Body of pancreas (tissue), 4 donors: ENCODE results near the gene FAM149A. TPM values are rescaled to one million over a fixed set of nuclear protein-coding genes. Genes with fewer than 3 reads are reported as not detected.

Experiments used
- ATAC-seq: fragments of 150-250 bp; one replicate; pipeline ENCODE4 v1.9.1; 2016
- DNase-seq, 4 donors: peaks; one replicate each; pipeline ENCODE4 v3.0.0-alpha.2; 2019
- H3K27ac ChIP-seq, 4 donors: fragments of 200-600 bp; sonication (generic); 1 replicate in 3 of 4; 2 replicates in 1 of 4; pipeline versions ENCODE4 v1.5.1 to v1.6.1; 2016 to 2019; ENCODE audit warnings: mild to moderate bottlenecking in 1 of 4, mixed read lengths in 1 of 4, moderate library complexity in 1 of 4
- H3K27me3 ChIP-seq, 2 donors: fragments of 200-600 bp; sonication (generic); one replicate each; pipeline ENCODE4 v1.6.0; 2016; ENCODE audit warnings: mild to moderate bottlenecking in 1 of 2
- H3K36me3 ChIP-seq, 2 donors: fragments of 200-600 bp; sonication (generic); replicated peaks in 1 of 2; 2 replicates each; pipeline ENCODE4 v1.5.1; 2016; ENCODE audit warnings: low read depth in 2 of 2; ENCODE audit not compliant: insufficient read depth in 1 of 2
- H3K4me1 ChIP-seq: fragments of 200-600 bp; sonication (generic); one replicate; pipeline ENCODE4 v1.6.0; 2016
- H3K4me3 ChIP-seq, 2 donors: fragments of 200-600 bp; sonication (generic); 1 replicate in 1 of 2; 2 replicates in 1 of 2; pipeline ENCODE4 v1.5.1; 2016 to 2019
- H3K9me3 ChIP-seq, 3 donors: fragments of 200-600 bp; sonication (generic); 1 replicate in 2 of 3; 2 replicates in 1 of 3; pipeline ENCODE4 v1.5.1; 2016
- CTCF ChIP-seq, 7 experiments: fragments of 450-650 bp in 4 of 7; fragments of 200-600 bp in 3 of 7; sonication (generic) in 3 of 7; IDR thresholded peaks; one replicate each; pipeline ENCODE4 v1.5.1; 2016 to 2019; ENCODE audit warnings: antibody characterized with exemption in 7 of 7
- POLR2A ChIP-seq, 3 donors: fragments of 450-650 bp; IDR thresholded peaks; one replicate each; pipeline ENCODE4 v1.6.1; 2016; ENCODE audit warnings: antibody characterized with exemption in 3 of 3, mild to moderate bottlenecking in 2 of 3
- WGBS, 2 donors: methylation state at CpG; one replicate each; pipeline ENCODE4 v1.1.5; 2017; 5-methylcytosine and 5-hydroxymethylcytosine counted together
- intact Hi-C: fragments of 100-400 bp; cut with DNase I; formaldehyde crosslinking; loops from one replicate; pipeline ENCODE4 v1.15.1; 2023
- total RNA-seq, 2 donors: library from RNA; depleted of rRNA; stranded (reverse); fragments of >200 nt; gene quantifications; one replicate each; pipeline ENCODE4 v1.1.0, GENCODE V29; 2016

FAM149A gene
- total RNA-seq, 2 donors from 2014 or later, result 20.8 to 51.4 TPM

DNA sequence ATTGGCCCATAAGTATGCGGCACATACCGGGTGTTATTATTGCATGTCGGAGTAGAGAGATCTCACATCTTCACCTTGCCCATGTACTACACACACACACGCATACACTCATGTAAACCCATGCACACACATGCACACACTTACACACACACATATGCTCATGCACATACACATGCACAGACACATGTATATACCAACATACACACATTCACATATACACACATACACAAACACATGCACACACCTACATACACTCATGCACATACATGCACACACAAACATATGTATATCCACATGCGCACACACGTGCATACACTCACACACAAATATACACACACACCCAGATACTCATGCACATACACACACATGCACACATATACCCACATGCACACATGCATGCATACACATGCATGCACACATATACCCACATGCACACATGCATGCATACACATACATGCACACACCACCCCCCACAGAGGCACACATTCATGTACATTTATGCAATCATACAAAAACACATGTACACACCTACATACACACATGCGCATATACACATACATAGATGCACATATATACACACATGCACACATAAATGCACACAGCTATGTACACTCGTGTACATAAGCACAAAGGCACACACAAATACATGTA lies 98.1 kb downstream of the FAM149A start:
- intact Hi-C loops, result no loop called here
- H3K4me3 ChIP-seq, result no peak overlapping the region
- H3K4me1 ChIP-seq, result no peaks in the 10 kb centered on the region
- 78 to 88% methylated on average over 8 of the region's 8 CpGs for WGBS, 2 donors
- ATAC-seq (no peak), DNase-seq (no peak)
- H3K27me3 ChIP-seq, result no peaks in the 10 kb centered on the region
- peak in 1 of 7 experiments; percentile 9 for TF ChIP-seq CTCF (IDR thresholded peaks at IDR 0.05)
- no peak for TF ChIP-seq POLR2A (IDR thresholded peaks at IDR 0.05)
- no peaks in the 10 kb centered on the region for H3K9me3 ChIP-seq
- peaks cover 0 to 1% of the 10 kb centered on the region in 2 donors for H3K36me3 ChIP-seq
- H3K27ac ChIP-seq, result no peak overlapping the region

DNA sequence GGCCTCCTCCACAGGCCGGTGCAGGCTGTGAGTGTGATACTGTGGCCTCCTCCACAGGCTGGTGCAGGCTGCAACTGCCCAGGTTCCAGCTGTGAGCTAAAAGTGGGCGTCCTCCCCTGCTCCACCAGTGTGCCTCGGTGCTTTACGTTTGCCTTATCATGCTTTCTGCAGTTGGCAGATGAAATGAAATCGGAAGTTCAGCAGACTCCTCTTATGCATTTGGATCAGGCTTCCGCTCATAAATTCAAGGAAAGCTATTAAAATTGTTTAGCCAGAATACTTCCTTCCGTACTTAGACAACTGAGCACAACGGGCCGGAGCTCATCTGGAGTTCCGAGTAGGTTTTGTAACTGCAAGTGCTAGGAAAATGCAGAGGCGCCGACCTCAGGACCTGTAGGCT lies 98.9 kb downstream of the FAM149A start:
- Histone ChIP-seq H3K27me3 (no peaks in the 10 kb centered on the region), H3K36me3 (peaks cover 0 to 1% of the 10 kb centered on the region in 2 donors), H3K9me3 (no peaks in the 10 kb centered on the region), H3K27ac (peak overlapping the region in 1 of 4 donors; percentile 79), H3K4me3 (no peak overlapping the region), H3K4me1 (no peaks in the 10 kb centered on the region)
- WGBS, 2 donors, result 53 to 91% methylated on average over 12 of the region's 12 CpGs
- TF ChIP-seq POLR2A (IDR thresholded peaks at IDR 0.05), result no peak
- no peak for TF ChIP-seq CTCF (IDR thresholded peaks at IDR 0.05)
- no peak for ATAC-seq
- intact Hi-C loops, result no loop called here
- no peak for DNase-seq

- Histone ChIP-seq H3K4me3 (no peak overlapping the region), H3K36me3 (peaks cover 2 to 4% of the 10 kb centered on the region in 2 donors), H3K27ac (peak overlapping the region in 2 of 4 donors; percentile 53 to 79), H3K4me1 (no peaks in the 10 kb centered on the region), H3K27me3 (no peaks in the 10 kb centered on the region), H3K9me3 (no peaks in the 10 kb centered on the region)
- DNase-seq, result peak in 3 of 4 donors; percentile 22 to 69 (median 57)
- ATAC-seq, result no peak
- TF ChIP-seq POLR2A (IDR thresholded peaks at IDR 0.05) (peak in 1 of 3 donors; percentile 40), CTCF (IDR thresholded peaks at IDR 0.05) (no peak)
- 62 to 86% methylated on average over 44 of the region's 45 CpGs for WGBS, 2 donors
- intact Hi-C loops, result no loop called here
Measured at GRCh38 chr4:186204103-186204559, 99.6 kb downstream of the FAM149A start.

DNA sequence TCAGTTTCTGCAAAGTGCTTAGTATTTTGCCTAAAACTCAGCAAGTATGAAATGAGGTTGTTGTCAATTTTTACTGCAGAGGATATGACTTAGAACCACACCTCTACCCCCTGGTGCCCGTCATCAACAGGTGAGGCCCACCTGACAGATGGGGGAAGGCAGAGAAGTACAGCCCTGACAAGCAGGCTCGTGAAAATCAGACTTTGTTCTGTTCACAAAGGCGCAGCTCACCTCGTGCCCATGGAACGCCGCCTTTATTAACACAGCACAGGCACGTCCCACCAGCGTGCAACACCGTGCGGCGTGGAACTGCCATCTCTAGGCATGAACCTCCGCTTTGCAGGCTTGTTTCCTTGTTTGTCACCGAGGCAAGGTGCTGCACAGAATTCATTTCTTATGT lies 100.2 kb downstream of the FAM149A start:
- ATAC-seq (no peak), DNase-seq (peak in 3 of 4 donors; percentile 15 to 38 (median 37))
- WGBS, 2 donors, result 63 to 93% methylated on average over 6 to 13 of the region's 13 CpGs
- H3K36me3 ChIP-seq, result peaks cover 5 to 6% of the 10 kb centered on the region in 2 donors
- H3K9me3 ChIP-seq, result no peaks in the 10 kb centered on the region
- no peaks in the 10 kb centered on the region for H3K4me1 ChIP-seq
- intact Hi-C loops, result no loop called here
- TF ChIP-seq POLR2A (IDR thresholded peaks at IDR 0.05), result no peak
- peak overlapping the region in 2 of 4 donors; percentile 53 to 79 for H3K27ac ChIP-seq
- no peaks in the 10 kb centered on the region for H3K27me3 ChIP-seq
- H3K4me3 ChIP-seq, result no peak overlapping the region

DNA sequence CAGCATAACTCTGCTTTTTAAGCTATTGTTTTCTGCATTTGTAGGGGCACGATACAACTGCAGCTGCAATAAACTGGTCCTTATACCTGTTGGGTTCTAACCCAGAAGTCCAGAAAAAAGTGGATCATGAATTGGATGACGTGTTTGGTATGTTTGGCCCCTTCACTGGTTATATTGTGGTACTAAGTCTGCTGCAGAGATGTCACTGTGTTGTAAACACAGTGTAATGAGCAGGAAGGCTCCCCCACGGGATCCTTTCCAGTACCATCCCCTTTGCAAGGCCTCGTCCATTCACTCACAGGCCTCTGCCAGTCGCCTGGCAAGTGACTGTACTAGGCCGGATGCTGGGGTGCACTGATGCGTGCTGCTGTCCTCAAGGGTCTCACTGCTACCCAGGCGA lies 100.7 kb downstream of the FAM149A start:
- H3K27ac ChIP-seq, result peak overlapping the region in 1 of 4 donors; percentile 79
- peaks cover 5 to 6% of the 10 kb centered on the region in 2 donors for H3K36me3 ChIP-seq
- no peak for ATAC-seq
- WGBS, 2 donors, result 82 to 89% methylated on average over 8 of the region's 8 CpGs
- no peak for DNase-seq
- H3K27me3 ChIP-seq, result no peaks in the 10 kb centered on the region
- TF ChIP-seq CTCF (IDR thresholded peaks at IDR 0.05) (no peak), POLR2A (IDR thresholded peaks at IDR 0.05) (no peak)
- H3K9me3 ChIP-seq, result no peaks in the 10 kb centered on the region
- H3K4me1 ChIP-seq, result no peaks in the 10 kb centered on the region
- intact Hi-C loops, result no loop called here
- H3K4me3 ChIP-seq, result no peak overlapping the region
